ENCODE measurements around the gene ATP9A.
"Not testable (repeated sequence)": the region's sequence is repeated elsewhere in the genome, so short reads cannot be mapped to it uniquely, and the experiment has no call there.

The ATP9A gene

DNA sequence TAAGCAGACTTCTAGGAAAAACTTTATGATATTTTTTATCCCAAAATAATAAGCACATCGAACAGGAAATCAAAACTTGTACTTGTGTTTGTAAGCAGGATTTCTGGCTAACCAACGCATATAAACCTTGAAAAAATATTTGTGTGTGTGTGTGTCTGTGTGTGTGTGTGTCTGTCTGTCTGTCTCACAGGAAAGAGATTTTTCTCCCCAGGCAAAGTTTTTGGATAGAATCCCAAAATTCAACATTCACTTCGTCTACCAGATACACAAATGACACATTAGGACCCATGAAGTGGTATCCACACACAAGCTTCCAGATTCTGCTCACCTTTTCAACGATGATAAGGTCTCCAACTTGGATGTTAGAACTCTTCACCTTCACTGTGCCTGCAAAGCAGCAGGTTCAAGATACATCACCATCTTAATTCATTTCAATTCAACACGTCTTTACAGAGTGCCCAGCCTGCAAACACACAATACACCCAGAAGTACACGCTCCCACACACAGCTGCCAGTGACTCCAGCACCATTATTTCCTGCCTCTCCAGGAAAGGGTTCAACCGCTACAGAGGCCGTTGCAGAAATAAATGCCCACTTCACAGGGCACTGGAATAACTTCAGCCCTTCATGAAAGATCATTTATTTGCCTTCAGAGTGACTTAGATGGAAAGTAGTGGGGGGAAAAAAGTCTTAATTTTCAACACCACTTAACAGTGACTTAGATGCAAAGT, 70.9 kb downstream of the ATP9A start:
- in situ Hi-C loops (cut with HindIII; ENCODE audit: low sequenced_read_pairs), result no loop called here

GRCh38 chr20:51696304-51697071, 71.7 kb downstream of the ATP9A start:
- in situ Hi-C loops (cut with HindIII; ENCODE audit: low sequenced_read_pairs), result no loop called here

GRCh38 chr20:51695574-51696303, 72.5 kb downstream of the ATP9A start:
- in situ Hi-C loops (cut with HindIII; ENCODE audit: low sequenced_read_pairs), result no loop called here

DNA sequence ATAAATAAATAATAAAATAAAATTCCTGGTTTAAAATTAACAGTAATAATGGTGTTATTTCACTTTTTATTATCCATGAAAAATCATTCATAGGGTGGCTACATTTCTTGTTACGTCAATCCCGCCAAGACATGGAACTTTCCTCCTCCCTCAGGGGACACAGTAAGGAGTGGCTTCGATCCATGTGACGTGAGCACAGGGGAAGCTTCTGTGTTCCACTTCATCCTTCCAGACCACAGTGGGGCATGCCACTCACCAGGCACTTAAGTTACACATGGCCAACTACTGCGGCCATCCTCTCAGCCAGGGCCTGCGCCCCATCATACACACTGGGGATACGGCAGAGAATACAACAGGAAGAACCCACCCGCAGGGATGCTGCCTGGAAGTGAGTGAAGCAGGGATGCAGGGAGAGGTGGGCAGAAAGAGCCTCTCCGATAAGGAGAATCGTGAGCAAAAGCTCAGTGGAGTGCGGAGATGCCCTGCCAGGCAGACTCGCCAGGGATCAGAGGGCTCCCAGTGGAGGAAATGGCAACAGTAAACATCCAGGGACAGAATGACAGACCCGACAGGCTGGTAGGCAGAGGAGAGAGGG, 75.3 kb downstream of the ATP9A start:
- in situ Hi-C loops (cut with HindIII; ENCODE audit: low sequenced_read_pairs), result loop anchor here (5.0 kb wide), 1 partner anchor 104 kb away; no protein-coding TSS in a partner anchor

DNA sequence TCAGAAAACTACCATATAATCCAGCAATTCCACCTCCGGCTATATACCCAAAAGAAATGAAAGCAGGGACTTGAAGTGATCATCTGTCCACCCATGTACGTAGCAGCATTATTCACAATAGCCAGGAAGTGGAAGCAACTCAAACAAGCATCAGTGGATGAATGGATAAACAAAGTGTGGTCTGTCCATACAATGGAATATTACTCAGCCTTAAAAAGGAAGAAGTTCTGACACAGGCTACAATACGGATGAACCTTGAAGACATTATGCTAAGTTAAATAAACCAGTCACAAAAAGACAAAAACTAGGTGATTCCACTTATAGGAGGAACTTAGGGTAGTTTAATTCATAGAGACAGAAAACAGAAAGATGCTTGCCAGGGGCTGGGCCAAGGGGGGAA, 76.5 kb downstream of the ATP9A start:
- in situ Hi-C loops (cut with HindIII; ENCODE audit: low sequenced_read_pairs), result loop anchor here (5.0 kb wide), 1 partner anchor 106 kb away; no protein-coding TSS in a partner anchor

DNA sequence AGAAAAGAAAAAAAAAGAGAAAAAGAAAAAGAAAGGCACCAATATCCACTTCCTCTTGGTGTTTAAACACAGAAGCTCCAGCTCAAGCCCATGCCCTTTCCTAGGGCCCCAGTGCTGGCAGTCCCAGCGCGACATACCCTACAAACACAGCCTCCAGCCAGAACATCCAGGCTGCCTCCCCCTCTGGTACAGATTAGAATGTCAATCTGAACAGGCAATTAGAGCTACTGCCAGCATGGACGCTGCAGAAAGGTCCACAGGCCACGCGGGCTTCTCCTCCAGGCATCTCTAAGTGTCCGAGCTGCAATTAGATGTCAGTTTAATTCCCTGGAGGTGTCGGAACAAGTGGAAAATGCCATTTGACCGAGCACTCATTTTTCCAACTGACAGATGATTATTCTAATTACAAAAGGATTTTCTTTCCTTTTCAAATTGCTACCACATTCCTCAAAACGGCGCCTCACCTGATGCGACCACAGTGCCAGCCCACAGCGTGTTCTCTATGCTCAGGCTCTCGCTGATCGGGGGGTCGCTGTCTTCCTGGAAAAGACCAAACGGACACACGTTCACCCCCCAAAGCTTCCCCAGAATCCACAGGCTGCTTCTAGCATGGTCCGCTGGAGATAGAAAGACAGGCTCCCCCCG, 79.5 kb downstream of the ATP9A start:
- in situ Hi-C loops (cut with HindIII; ENCODE audit: low sequenced_read_pairs), result no loop called here

GRCh38 chr20:51687630-51688029, 80.6 kb downstream of the ATP9A start:
- in situ Hi-C loops (cut with HindIII; ENCODE audit: low sequenced_read_pairs), result no loop called here

DNA sequence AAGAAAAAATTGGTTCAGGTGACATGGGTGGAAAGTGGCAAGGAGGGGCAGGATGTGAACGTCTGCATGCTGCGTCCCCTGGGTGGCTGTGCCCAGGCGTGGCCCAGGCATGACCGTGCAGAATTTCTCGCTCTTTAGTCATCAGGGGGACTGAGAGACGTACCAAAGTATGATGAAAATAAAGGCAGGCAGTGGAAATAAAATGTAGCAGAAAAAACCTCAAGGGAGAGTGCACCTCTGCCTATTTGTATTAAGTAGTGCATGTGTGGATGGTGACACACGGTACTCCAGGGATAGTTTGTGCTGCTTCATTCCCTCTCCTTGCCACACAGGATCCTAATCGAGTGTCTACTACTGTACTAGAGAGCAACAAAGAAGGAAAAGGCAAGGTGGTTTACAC, 81.1 kb downstream of the ATP9A start:
- in situ Hi-C loops (cut with HindIII; ENCODE audit: low sequenced_read_pairs), result no loop called here

GRCh38 chr20:51685494-51685893, 82.7 kb downstream of the ATP9A start:
- in situ Hi-C loops (cut with HindIII; ENCODE audit: low sequenced_read_pairs), result not testable (repeated sequence)

DNA sequence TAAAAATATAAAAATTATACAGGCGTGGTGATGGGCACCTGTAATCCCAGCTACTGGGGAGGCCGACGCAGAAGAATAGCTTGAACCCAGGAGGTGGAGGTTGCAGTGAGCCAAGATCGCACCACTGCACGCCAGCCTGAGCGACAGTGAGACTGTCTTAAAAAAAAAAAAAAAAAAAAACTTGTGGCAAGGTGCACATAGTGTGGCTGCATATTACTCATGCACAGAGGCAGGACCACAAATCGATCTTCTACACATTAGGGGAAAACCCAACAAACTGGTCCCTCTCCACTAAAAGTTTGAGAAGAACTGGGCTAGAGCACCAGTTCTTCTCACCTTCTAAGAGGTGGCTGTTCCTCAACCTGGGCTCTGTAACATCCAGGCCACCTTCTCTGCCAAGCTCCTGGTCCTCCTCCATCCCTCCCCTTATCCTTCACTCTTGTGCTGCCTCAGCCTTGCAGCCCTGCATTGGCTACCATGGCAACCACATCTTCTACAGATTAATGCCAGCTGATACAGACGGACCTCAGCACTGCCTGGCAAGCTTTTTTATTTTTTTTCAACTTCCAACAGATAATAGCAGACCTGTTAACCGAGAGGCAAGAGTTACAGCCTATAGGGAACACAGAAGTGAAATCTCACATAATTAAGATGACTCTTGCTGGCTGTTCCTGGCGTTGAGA, 88.0 kb downstream of the ATP9A start:
- in situ Hi-C loops (cut with HindIII; ENCODE audit: low sequenced_read_pairs), result no loop called here

GRCh38 chr20:51679254-51679921, 88.8 kb downstream of the ATP9A start:
- in situ Hi-C loops (cut with HindIII; ENCODE audit: low sequenced_read_pairs), result no loop called here

DNA sequence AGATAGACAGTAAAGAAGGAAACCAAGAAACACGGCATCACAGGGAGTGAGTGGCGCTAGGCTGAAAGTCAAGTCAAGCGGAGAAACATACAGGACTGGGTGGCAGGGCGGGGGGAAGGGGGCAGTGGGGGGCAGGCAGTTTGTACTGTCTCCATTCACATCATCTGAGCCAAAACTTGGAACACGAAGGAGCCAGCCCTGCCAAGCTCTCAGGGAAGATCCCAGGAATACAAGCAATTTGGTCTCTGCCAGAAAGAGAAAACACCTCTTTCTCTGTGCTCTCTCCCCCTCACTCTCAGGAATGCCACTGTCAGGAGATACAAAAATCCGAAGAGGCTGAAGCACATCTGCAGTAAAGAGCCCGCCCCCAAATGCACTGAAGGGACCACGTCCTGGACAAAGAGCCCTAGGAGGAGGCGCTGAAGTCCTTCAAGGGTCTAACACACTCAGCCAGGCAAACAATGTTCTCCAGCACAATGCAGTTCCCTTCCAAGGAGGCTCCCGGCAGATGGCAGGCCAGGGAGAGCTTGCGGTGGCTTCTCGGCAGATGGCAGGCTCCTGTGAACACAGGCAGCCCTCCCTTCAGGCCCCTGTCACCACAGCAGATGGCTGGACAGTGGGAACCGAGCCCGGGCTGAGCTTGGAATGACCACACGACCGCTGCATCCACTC, 90.0 kb downstream of the ATP9A start:
- in situ Hi-C loops (cut with HindIII; ENCODE audit: low sequenced_read_pairs), result no loop called here

- in situ Hi-C loops (cut with HindIII; ENCODE audit: low sequenced_read_pairs), result no loop called here
Measured at GRCh38 chr20:51668947-51669346, 99.2 kb downstream of the ATP9A start.

DNA sequence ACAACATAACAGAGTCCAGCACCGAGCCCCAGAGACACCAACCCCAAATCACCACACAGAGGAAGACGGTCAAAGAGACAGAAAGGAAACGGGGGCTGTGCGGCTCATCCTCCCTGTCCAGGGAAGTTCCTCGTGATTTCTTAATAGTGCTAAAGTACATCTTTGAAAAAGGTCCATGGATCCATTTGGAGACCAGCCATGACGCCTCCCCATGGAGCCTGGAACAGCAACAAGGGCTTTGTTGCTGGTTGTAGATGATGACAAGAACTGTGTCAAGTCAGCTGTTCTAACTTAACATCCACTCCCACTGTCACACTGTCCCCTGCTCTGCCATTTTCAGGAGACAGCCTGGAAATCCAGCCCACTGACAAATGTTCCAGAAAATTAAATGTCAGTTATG, 99.7 kb downstream of the ATP9A start:
- in situ Hi-C loops (cut with HindIII; ENCODE audit: low sequenced_read_pairs), result no loop called here

DNA sequence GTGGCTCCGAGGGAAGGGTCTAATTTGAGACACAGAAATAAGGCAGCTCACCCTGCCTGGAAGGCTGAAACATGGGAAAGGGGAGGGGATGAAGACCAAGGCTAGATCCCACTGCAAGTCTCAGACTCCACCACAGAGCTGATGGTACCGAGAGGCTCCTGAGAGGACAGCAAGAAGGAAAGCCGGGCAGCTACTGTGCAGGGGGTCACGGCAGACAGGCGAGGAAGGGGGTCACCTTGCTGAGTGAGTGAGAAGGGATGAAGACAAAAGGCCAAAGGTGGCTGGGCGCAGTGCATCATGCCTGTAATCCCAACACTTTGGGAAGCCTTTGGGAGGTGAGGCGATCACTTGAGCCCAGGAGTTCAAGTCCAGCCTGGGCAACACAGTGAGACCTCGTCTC, 100.7 kb downstream of the ATP9A start:
- in situ Hi-C loops (cut with HindIII; ENCODE audit: low sequenced_read_pairs), result no loop called here

DNA sequence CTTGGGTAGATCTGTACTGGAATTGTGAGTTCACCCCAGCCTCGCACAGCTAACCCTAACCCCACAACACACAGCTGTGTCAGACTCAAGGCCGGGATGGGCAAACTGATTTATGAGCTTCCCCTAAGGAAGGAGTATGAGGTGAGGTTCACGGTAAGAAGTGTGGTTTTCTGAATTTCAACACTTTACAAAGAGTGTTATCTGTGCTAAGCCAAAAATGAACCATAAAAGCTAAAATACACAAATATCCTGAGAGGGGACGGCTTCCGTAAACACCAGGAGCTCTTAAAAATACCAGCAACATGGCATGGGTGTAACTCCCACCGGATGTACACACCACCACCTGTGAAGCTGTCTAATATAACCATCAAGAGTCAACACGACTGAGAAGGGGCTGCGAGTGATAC, 101.2 kb downstream of the ATP9A start:
- in situ Hi-C loops (cut with HindIII; ENCODE audit: low sequenced_read_pairs), result no loop called here

DNA sequence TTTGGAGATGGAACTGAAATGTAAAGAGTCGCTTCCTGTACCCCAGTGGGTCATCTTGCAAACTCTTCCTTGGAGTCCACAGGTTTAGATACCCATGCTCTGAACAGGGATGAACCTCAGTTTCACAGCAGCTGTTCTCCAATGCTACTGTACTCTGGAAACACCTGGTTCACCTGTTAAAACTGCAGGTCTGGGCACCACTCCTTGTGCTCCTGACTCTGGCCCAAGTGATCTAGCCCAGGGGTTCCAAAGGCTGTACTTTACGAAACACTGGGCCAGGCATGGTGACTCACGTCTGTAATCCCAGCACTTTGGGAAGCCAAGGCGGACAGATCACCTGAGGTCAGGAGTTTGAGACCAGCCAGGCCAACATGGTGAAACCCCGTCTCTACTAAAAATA, 102.1 kb downstream of the ATP9A start:
- in situ Hi-C loops (cut with HindIII; ENCODE audit: low sequenced_read_pairs), result no loop called here

DNA sequence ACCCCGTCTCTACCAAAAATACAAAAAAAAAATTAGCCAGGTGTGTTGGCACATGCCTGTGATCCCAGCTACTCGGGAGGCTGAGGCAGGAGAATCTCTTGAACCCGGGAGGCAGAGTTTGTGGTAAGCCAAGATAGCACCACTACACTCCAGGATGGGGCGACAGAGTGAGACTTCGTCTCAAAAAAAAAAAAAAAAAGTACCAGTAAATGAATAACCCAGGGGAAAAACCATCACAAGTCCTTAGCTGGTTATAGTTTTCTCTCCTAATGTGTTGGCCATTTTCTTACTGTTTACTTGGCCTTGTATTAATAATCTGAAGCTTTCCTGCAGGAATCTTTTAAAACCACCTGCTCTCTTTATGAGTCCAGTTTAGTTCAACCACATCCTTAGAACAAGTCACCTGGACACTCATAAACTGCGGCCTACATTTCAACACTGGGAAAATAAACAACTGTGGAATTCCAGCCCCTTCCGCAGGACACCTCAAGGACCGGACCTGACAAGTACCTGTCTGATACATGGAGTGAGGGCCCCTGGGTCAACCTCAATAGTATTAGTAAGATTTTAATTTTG, 102.6 kb downstream of the ATP9A start:
- in situ Hi-C loops (cut with HindIII; ENCODE audit: low sequenced_read_pairs), result no loop called here

Data from endothelial cell of hepatic sinusoid (primary cell).